AG04449 (cell line): ENCODE data around the gene NT5C3B.

ENCODE experiments used
- CTCF ChIA-PET: fragments of 350-600 bp; formaldehyde crosslinking; extraction: SDS; loops from one replicate; lab custom pipeline; 2021; ENCODE audit warnings: antibody characterized with exemption; lab: Yijun Ruan, JAX
- POLR2A ChIA-PET: fragments of 400-600, 350-600 bp; formaldehyde crosslinking; extraction: SDS; loops from one replicate; lab custom pipeline; 2020; ENCODE audit warnings: antibody characterized with exemption, inconsistent platforms; lab: Yijun Ruan, JAX
- DNase-seq: peaks from one replicate; pipeline ENCODE4 v3.0.0-alpha.2; 2010; ENCODE audit warnings: low read depth, low spot score
- H3K4me3 ChIP-seq: 2 replicates; pipeline ENCODE4 v1.5.1; 2011; ENCODE audit warnings: low read depth, mild to moderate bottlenecking, control low read depth, low read length
- CTCF ChIP-seq: IDR thresholded peaks from one replicate; pipeline ENCODE4 v1.5.1; 2011; ENCODE audit warnings: mild to moderate bottlenecking, moderate library complexity, low read length, control low read depth, inconsistent platforms; ENCODE audit not compliant: insufficient read depth; ENCODE audit errors: missing control alignments

NT5C3B gene

DNA sequence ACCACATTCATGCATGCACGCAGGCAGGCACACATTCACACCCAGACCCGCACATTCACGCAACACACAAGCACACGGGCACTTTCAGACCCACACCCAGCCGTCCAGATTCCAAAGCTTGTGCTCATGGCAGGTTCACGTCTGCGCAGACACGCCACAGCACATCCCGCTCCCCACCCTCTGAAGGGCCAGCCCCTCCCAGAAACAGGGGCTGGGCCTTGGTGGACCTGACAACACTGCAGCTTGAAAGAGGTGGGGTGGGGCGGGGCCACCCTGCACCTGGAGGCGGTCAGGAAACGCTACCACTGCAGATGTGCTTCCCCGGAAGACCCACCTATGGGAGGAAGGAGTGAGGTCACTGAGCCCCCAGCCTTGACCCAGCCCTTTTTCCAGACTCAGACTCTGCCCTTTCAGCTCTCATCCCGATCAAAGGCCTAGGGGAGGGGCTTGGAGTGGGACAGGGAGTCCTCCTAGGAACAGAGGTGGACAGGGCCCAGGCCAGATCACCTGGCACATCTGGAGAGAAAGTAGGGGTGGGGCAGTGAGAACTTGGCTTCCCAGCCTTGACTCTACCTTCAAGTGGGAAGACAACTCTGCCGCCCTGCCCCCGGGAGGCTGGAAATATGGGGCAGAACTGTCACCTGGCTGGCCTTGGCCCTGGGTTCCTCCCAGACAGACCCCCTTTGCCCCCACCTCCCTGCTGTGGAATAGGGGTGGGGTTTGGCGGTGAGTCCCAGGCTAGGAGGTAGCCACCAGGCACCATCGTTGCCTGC lies 35.2 kb downstream of the NT5C3B start:
- CTCF ChIA-PET, result interaction anchor here (0.7 to 11.3 kb wide), 30 partner anchors 7 to 162 kb away, joined by 3 to 189 read pairs (median 8); partner anchors contain the start of genes FKBP10, HAP1, JUP and P3H4
- POLR2A ChIA-PET, result interaction anchor here (0.5 to 1.5 kb wide), 4 partner anchors 11 to 74 kb away, joined by 3 to 8 read pairs (median 4); partner anchors contain the start of gene P3H4
- TF ChIP-seq CTCF, result no peak
- DNase-seq, result no peak
- H3K4me3 ChIP-seq, result no peak overlapping the region

DNA sequence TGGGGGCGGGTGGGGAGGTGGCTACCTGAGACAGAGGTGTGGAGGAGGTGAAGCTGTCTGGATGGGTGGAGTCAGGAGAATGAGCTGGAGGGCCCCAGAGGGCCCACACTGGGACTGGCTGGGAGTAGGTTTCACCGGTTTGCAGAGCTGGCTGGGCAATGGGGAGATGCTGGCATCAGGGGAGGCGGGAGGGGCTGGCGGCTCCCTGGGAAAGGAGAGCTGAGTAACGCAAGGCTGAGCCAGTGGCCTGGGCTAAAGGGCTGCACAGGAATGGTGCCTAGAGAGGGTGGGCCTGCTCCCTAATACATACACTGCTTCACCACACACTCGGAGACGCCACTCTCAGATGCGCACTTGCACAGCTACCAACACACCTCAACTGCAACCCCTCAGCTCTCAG lies 36.7 kb downstream of the NT5C3B start:
- ChIA-PET CTCF (interaction anchor here (0.6 to 11.3 kb wide), 8 partner anchors 9 to 103 kb away, joined by 3 to 189 read pairs (median 38); partner anchors contain the start of genes FKBP10, HAP1, JUP and P3H4), POLR2A (interaction anchor here (1.3 kb wide), 1 partner anchor 26 kb away, joined by 3 read pairs; no protein-coding TSS in a partner anchor)
- no peak for DNase-seq
- H3K4me3 ChIP-seq, result no peak overlapping the region
- no peak for TF ChIP-seq CTCF

DNA sequence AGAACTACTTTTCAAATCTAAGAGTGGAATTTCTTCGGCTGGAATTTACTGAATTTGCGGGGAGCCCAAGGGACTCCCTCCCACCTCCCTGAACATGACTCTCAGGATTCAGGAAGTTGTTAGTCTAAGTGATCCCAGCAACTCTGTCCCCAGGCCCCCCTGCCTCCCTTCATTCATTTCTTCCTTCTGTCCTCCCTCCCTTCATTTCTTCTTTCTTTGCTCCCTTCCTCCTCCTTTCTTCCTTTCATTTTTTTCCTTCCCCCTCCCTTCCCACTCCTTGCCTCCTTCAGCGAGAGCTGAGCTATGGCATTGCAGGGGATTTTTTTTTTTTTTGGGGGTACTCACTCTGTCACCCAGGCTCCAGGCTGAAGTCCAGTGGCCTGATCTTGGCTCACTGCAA lies 38.7 kb downstream of the NT5C3B start:
- POLR2A ChIA-PET, result no interaction called here

GRCh38 chr17:41796121-41796895 lies 39.7 kb downstream of the NT5C3B start:
- no peak for DNase-seq
- POLR2A ChIA-PET, result no interaction called here
- H3K4me3 ChIP-seq, result no peak overlapping the region
- no peak for TF ChIP-seq CTCF
- CTCF ChIA-PET, result interaction anchor here (0.9 to 11.3 kb wide), 7 partner anchors 10 to 60 kb away, joined by 3 to 189 read pairs (median 8); partner anchors contain the start of genes HAP1, JUP and P3H4

More for the DNA sequence above, 38.7 kb downstream of the NT5C3B start:
- CTCF ChIA-PET, result interaction anchor here (1.3 to 11.3 kb wide), 8 partner anchors 7 to 61 kb away, joined by 3 to 189 read pairs (median 30); partner anchors contain the start of genes FKBP10, HAP1, JUP and P3H4
- no peak for TF ChIP-seq CTCF
- no peak overlapping the region for H3K4me3 ChIP-seq
- DNase-seq, result no peak

- TF ChIP-seq CTCF, result no peak
- no peak overlapping the region for H3K4me3 ChIP-seq
- ChIA-PET CTCF (interaction anchor here (2.2 to 11.3 kb wide), 4 partner anchors 7 to 59 kb away, joined by 8 to 189 read pairs (median 16); partner anchors contain the start of genes HAP1, JUP and P3H4), POLR2A (interaction anchor here (0.7 kb wide), 1 partner anchor 106 kb away, joined by 3 read pairs; no protein-coding TSS in a partner anchor)
- no peak for DNase-seq
Observed at GRCh38 chr17:41794540-41794975, 41.5 kb downstream of the NT5C3B start.
